ENCODE measurements around the gene PLA2G1B. TPM values are rescaled to one million over a fixed set of nuclear protein-coding genes. Genes with fewer than 3 reads are reported as not detected.
A peak's percentile ranks its signal among the peaks of the same experiment; 100 is the strongest.

The PLA2G1B gene
- total and polyA plus RNA-seq, 2 of the 13 experiments (the other 11 are each of a cell fraction or from before 2014, with no cell fraction given) = 0.33 to 1.4 TPM

DNA sequence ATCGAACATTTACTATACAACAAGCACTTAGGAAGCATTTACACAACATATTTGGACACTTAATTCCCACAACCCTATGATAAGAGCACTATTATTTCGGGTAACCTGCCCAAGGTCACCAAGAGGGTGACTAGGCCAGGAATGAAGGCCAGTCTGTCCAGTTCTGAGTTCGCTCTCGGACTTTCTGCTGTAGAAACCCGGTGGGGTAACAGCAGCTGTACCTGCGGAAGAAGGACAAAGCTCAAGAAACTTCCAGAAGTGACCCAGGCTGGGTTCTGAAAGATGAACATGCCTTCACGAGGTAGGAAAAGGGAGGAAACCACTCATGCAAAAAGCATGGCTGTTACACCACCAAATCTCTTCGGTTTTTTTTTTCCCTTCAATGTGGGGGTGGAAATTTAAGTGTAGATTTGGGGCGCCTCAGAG, 10.8 kb downstream of the PLA2G1B start (continued):
- TF ChIP-seq HNF4A (CRISPR knock-in tag; IDR thresholded peaks at IDR 0.05) (0 out of 2 replicates have a peak, but pooled peaks have one; percentile 28), POLR2AphosphoS5 (IDR thresholded peaks at IDR 0.05; ENCODE audit: low read depth, low read length) (peak; percentile 34; the same call in 1 of the 2 replicates), KMT2B (CRISPR knock-in tag; IDR thresholded peaks at IDR 0.05) (0 out of 2 replicates have a peak, but pooled peaks have one; percentile 7), ZFY (CRISPR knock-in tag; IDR thresholded peaks at IDR 0.05) (peak; percentile 41; the same call in 1 of the 2 replicates), ZFX (CRISPR knock-in tag; IDR thresholded peaks at IDR 0.05; ENCODE audit: low read depth) (peak; percentile 38; the same call in 1 of the 2 replicates), ZNF564 (CRISPR knock-in tag; IDR thresholded peaks at IDR 0.05) (0 out of 2 replicates have a peak, but pooled peaks have one; percentile 5), GATAD1 (CRISPR knock-in tag; IDR thresholded peaks at IDR 0.05) (no peak), NCOA2 (CRISPR knock-in tag; IDR thresholded peaks at IDR 0.05) (0 out of 2 replicates have a peak, but pooled peaks have one; percentile 2), ATRX (CRISPR knock-in tag; IDR thresholded peaks at IDR 0.05; ENCODE audit: borderline replicate concordance) (no peak), RBFOX2 (IDR thresholded peaks at IDR 0.05; ENCODE audit: low read depth, low read length) (no peak), SMAD1 (CRISPR knock-in tag; IDR thresholded peaks at IDR 0.05; ENCODE audit: borderline replicate concordance, low read depth) (no peak), FOXA3 (CRISPR knock-in tag; IDR thresholded peaks at IDR 0.05) (no peak), ZC3H4 (CRISPR knock-in tag; IDR thresholded peaks at IDR 0.05; ENCODE audit: borderline replicate concordance) (peak; percentile 89), FOXO1 (CRISPR knock-in tag; IDR thresholded peaks at IDR 0.05) (no peak), ZNF644 (CRISPR knock-in tag; IDR thresholded peaks at IDR 0.05; ENCODE audit: low read depth) (0 out of 2 replicates have a peak, but pooled peaks have one; percentile 2), KMT2A (CRISPR knock-in tag; IDR thresholded peaks at IDR 0.05) (peak; percentile 14; the same call in 1 of the 2 replicates), NCOA1 (CRISPR knock-in tag; IDR thresholded peaks at IDR 0.05) (0 out of 2 replicates have a peak, but pooled peaks have one; percentile 40), ISL2 (CRISPR knock-in tag; IDR thresholded peaks at IDR 0.05) (0 out of 2 replicates have a peak, but pooled peaks have one; percentile 5), ZNF782 (CRISPR knock-in tag; IDR thresholded peaks at IDR 0.05; ENCODE audit: borderline replicate concordance) (no peak), MAFK (conservative IDR thresholded peaks at IDR 0.05 in 1 of 2, IDR thresholded peaks at IDR 0.05 in 1 of 2; ENCODE audit: low read length in 2 of 2) (no peak), LCORL (IDR thresholded peaks at IDR 0.05) (no peak), LCORL (CRISPR knock-in tag; IDR thresholded peaks at IDR 0.05) (0 out of 2 replicates have a peak, but pooled peaks have one; percentile 17), KDM3A (CRISPR knock-in tag; IDR thresholded peaks at IDR 0.05; ENCODE audit: low read depth) (no peak), CEBPB (IDR thresholded peaks at IDR 0.05; ENCODE audit: borderline replicate concordance, low read depth, low read length) (no peak), ZNF510 (CRISPR knock-in tag; IDR thresholded peaks at IDR 0.05; ENCODE audit: low read depth) (no peak), ZNF589 (CRISPR knock-in tag; conservative IDR thresholded peaks at IDR 0.05) (no peak), ZNF776 (CRISPR knock-in tag; IDR thresholded peaks at IDR 0.05) (no peak), POLR2A (IDR thresholded peaks at IDR 0.05; ENCODE audit: insufficient read depth in 1 of 2, low read depth in 2 of 2, low read length in 2 of 2) (peak in 1 of 2 experiments; percentile 2; a peak in 1 of 4 replicates)
- TF ChIP-seq, protein P1, sequence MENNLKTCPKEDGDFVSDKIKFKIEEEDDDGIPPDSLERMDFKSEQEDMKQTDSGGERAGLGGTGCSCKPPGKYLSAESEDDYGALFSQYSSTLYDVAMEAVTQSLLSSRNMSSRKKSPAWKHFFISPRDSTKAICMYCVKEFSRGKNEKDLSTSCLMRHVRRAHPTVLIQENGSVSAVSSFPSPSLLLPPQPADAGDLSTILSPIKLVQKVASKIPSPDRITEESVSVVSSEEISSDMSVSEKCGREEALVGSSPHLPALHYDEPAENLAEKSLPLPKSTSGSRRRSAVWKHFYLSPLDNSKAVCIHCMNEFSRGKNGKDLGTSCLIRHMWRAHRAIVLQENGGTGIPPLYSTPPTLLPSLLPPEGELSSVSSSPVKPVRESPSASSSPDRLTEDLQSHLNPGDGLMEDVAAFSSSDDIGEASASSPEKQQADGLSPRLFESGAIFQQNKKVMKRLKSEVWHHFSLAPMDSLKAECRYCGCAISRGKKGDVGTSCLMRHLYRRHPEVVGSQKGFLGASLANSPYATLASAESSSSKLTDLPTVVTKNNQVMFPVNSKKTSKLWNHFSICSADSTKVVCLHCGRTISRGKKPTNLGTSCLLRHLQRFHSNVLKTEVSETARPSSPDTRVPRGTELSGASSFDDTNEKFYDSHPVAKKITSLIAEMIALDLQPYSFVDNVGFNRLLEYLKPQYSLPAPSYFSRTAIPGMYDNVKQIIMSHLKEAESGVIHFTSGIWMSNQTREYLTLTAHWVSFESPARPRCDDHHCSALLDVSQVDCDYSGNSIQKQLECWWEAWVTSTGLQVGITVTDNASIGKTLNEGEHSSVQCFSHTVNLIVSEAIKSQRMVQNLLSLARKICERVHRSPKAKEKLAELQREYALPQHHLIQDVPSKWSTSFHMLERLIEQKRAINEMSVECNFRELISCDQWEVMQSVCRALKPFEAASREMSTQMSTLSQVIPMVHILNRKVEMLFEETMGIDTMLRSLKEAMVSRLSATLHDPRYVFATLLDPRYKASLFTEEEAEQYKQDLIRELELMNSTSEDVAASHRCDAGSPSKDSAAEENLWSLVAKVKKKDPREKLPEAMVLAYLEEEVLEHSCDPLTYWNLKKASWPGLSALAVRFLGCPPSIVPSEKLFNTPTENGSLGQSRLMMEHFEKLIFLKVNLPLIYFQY (CRISPR knock-in tag; IDR thresholded peaks at IDR 0.05; ENCODE audit: borderline replicate concordance) = 0 out of 2 replicates have a peak, but pooled peaks have one; percentile 3
- TF ChIP-seq, protein P2, sequence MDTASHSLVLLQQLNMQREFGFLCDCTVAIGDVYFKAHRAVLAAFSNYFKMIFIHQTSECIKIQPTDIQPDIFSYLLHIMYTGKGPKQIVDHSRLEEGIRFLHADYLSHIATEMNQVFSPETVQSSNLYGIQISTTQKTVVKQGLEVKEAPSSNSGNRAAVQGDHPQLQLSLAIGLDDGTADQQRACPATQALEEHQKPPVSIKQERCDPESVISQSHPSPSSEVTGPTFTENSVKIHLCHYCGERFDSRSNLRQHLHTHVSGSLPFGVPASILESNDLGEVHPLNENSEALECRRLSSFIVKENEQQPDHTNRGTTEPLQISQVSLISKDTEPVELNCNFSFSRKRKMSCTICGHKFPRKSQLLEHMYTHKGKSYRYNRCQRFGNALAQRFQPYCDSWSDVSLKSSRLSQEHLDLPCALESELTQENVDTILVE (CRISPR knock-in tag; IDR thresholded peaks at IDR 0.05) = peak; percentile 11; the same call in 1 of the 2 replicates
